GM21381 (cell line): ENCODE results near the gene SORL1-AS1.

Experiments used
- ATAC-seq: cut with Tn5 transposase; IDR thresholded peaks from one replicate; pipeline ENCODE4 v1.9.1; 2021; ENCODE audit warnings: mild to moderate bottlenecking, moderate library complexity; ENCODE audit not compliant: unreplicated experiment

Gene SORL1-AS1

GRCh38 chr11:121453589-121454299 lies 977 bp upstream of the SORL1-AS1 start:
- no peak for ATAC-seq

DNA sequence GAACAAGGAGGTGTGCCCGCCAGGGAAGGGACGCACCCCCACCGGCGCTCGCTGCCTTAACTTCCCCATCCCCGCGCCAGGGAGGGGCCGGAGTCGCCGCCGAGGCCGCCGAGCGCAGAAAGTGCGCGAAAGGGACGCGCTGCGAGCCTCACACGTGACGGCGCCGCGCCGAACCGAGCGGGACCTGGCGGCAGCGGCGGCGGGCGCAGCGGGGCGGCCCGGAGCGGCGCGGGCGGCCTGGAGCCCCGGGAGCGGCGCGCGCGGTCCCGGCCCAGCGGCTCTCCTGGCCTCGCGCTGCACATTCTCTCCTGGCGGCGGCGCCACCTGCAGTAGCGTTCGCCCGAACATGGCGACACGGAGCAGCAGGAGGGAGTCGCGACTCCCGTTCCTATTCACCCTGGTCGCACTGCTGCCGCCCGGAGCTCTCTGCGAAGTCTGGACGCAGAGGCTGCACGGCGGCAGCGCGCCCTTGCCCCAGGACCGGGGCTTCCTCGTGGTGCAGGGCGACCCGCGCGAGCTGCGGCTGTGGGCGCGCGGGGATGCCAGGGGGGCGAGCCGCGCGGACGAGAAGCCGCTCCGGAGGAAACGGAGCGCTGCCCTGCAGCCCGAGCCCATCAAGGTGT lies 670 bp downstream of the SORL1-AS1 start, which contains the start of gene SORL1:
TSS of gene SORL1 (plus strand) at position 329 of the 623 bp plus-strand sequence. CDS start at position 347, 18 bp downstream.
- peak; percentile 65 for ATAC-seq

DNA sequence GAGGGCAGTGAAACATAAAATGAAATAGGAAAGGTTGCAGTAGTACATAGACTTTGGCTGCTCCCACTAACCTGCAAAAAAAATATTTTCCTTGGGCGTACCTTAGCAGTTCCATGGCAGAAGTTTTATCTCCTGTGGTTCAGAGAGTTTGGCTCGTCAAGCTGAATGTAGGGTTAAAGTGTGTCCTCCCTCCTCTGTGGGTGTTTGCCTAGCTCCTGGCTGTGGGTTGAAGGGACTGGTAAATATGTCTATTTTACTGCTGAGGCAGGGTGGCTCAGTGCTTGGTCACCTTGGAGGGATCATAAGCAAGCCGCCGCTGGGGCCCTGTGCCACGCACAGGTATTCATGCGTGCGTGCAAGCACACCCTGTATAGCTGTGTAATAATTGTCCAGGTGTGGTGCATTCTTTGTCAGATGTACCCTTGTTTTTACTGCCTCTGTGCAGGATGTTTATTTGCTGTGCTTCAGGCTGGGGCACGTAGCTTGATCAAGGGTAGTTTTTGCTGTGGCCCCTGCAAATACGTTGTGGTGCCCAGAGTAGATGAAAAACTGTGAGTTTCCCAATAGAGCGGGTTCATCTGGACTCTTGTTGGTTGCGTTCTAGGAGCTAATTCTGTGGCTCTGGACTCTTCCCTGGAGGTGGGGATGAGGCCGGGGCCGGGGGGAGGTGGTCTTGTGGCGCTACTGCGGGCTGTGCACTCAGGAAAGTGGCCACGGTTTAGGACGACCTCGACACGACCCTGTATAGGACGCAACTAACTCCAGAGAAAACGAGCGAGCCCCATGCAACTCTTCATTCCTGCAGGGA lies 1.4 kb downstream of the SORL1-AS1 start:
- peak; percentile 2 for ATAC-seq

- ATAC-seq: no peak
Observed at GRCh38 chr11:121450401-121450800, 2.4 kb downstream of the SORL1-AS1 start.

- no peak for ATAC-seq
Observed at GRCh38 chr11:121449626-121450025, 3.1 kb downstream of the SORL1-AS1 start.

GRCh38 chr11:121449123-121449522 lies 3.6 kb downstream of the SORL1-AS1 start:
- ATAC-seq: no peak

GRCh38 chr11:121448431-121448941 lies 4.3 kb downstream of the SORL1-AS1 start:
- ATAC-seq: no peak

DNA sequence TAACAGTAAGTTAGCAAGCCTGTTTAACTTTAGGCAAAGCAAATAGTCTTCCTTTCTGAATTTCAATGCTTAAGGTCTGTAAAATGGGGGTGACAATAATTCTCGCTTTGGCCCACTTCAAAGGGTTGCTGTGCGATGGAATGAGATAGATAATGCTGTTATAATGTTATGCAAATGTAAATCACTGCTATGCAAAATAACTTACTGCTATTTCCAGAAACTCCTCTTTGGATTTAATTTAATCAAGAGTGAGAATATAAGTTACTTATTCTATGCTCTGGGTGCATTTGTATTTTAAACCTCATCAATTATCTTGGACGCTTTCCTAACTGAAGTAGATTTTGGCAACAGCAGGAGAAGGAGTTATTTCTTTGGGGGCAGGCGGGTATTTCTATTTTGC lies 4.8 kb downstream of the SORL1-AS1 start:
- ATAC-seq: no peak

GRCh38 chr11:121446752-121447156 lies 6.0 kb downstream of the SORL1-AS1 start:
- ATAC-seq: no peak

DNA sequence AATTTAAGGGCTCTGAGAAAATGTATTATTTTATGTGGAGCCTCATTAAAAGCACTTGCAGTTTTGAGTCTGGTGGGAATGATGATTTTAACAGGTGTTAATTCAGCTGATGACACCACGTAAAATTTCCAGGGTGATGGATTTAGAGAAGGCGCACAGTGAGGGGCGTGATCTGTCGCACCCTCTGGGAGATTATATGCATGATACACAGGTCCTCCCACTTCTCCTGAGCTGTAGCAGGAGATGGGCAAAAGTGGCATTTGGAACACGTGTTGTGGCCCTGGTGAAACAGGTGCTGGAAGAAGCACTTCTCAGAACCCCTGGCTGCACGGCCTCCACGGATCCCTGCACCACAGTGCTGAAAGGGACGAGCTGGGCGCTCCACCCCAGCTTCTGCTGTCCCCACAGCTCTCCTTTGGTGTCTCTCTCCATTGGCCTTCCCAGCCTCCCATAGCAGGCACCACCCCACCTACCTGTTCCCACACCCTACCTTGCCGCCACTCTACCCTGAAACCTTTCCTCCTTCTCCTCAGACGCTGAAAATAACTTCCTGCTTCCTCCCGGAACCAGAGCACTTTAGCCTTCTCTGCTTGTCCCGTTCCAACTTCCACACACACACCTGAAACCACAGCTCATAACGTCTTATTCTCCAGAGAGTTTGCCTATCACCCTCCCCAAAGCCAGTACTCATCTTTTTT lies 7.5 kb downstream of the SORL1-AS1 start:
- no peak for ATAC-seq

- ATAC-seq: no peak
Observed at GRCh38 chr11:121444526-121444925, 8.2 kb downstream of the SORL1-AS1 start.

- no peak for ATAC-seq
Observed at GRCh38 chr11:121443688-121444275, 9.0 kb downstream of the SORL1-AS1 start.

GRCh38 chr11:121441521-121441920 lies 11.2 kb downstream of the SORL1-AS1 start:
- no peak for ATAC-seq

DNA sequence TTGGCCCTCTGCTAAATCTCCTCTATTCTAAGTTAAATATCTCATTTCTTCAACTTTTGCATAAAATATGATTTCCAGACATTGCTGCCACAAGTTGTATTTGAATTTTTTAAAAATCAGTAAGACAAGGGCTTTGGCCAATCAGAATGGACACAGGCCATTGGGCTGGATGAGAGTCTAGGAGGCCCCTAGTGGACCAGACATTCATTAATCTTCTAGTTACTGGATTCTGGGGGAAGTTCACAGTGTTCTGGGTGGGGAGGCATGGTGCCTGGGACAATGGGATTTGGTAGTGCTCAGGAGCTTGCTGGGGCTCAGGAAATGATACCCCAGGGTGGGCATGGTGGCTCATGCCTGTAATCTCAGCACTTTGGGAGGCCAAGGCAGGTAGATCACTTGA lies 13.0 kb downstream of the SORL1-AS1 start:
- no peak for ATAC-seq

DNA sequence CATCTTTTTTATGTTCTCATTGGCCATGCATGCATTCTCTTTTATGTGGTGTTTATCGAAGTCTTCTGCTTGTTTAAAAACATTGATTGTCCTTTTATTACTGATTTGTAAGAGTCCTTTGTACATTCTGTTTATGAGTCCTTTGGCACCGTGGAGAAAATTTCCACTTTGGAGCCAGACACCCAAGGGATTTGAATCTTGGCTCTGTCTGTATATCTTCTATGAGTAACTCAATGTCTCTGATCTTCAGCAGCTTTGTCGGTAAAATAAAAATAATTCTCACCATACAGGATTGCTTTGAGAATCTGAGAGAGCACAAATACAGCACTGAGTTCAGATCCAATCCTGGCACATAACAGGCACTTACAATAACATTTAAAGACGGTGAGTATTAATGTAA lies 13.4 kb downstream of the SORL1-AS1 start:
- no peak for ATAC-seq

DNA sequence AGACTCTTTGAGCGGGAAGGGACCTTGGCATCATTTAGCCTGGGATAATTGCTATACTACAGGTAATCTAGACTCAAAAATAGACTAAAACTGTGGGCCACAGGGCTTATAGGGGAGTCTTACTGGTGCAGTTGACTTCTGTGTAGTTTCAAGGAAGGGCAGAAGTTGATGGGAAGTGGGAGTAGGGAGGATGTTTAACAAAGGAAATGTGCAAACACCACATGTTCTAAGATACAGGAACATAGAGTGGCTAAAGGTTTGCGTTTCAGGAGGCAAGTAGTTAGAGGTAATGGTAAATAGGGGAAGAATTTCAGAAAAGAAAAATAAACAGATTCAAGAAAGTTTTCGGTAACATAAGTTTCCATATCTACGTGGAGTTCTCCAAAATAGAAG lies 15.1 kb downstream of the SORL1-AS1 start:
- no peak for ATAC-seq

DNA sequence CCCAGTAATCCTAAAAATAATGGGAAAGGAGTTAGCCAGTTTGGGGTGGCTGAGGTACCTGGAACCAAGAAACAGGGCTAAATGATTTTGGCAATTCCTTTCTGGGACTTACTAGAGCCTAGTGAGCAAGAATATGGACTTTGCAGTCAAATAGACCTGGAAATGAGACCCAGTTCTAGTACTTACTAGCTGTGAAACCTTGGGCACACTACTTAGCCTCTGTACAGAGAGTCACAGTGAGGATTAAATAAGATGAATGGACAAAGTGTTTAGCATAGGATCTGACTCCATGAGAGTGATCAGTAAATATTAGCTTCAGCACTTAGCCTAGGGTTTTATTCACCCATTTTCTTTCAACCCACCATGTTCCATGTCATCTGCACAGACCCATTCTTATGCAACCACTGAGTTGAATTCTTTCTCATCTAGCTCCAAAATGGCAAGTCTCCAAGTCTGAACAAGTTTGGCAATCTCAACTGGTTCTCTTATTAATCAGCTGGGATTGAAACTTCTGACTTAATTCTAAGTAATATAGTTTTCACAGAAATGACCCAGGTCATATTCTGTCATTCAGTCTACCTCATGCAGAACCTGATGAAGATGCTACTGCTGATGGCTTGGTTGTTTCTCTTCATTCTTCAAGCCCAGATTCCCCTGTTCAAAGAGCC lies 15.6 kb downstream of the SORL1-AS1 start:
- no peak for ATAC-seq

GRCh38 chr11:121435551-121436511 lies 16.9 kb downstream of the SORL1-AS1 start:
- ATAC-seq: no peak

DNA sequence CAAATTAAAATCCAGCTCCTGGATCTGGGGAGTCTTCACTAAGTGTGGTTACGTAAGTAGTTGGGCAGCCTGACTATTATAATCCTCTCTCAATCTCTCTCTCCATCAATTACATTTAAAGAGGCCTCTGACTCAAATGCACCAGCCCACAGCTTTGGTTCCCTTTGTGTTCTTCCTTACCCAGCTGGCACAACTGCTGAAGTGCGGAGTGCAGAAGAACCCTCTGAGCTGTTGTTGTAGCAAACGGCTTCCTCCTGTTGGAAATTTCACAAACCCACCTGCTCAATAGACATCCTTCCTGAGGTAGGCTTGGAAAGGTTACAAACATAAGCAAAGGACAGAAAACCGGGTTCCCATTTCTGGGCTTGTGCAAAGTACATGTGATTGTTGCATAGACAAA lies 17.6 kb downstream of the SORL1-AS1 start:
- ATAC-seq: no peak
